NCI-H146 treated with DMSO at 0.1 percent for 48 hours (cell line): ENCODE data around the gene ETFRF1.

Experiments
- DNase-seq: peaks from one replicate; lab custom pipeline; 2025; ENCODE audit not compliant: unreplicated experiment; lab: John Stamatoyannopoulos, UW

ETFRF1 gene

DNA sequence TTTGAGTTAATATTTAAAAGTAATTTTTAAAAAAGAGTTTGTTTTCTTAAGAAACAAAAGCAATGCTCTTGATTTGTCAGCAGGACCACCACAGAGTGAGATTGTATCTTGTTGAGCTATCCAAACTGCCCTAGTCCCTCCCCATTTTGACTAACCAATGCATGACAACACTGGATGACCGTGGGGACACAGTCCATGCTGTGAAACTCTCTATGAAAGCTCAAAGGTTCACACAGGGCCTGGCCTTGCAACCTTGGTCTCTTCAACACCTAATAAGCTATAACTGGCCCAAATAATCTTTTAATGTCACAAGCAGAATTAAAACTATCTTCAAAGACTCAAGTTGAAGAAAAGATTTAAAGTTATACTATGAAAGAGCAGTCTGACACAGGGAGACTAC, 13.5 kb downstream of the ETFRF1 start:
- DNase-seq, result no peak

- no peak for DNase-seq
Measured at GRCh38 chr12:25213338-25213737, 18.3 kb downstream of the ETFRF1 start.

DNA sequence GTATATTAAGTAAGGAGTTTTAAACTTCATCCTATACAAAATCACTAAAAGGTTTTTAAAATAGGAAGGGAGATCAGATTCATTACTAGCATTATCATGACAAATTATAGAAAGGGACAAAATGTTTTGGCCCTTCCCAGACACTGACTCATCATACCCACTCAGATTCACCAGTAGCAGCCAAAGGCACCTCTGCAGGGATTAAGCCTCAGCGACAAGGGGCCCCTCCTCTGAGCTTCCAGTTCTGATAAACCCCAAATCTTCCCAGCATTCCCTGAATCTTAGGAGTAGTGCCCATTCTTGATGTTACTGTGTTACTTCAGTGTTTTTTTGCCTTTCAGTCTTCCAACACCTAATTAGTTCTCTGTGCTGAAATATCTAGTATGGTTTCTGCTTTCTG, 41.2 kb downstream of the ETFRF1 start:
- no peak for DNase-seq

DNA sequence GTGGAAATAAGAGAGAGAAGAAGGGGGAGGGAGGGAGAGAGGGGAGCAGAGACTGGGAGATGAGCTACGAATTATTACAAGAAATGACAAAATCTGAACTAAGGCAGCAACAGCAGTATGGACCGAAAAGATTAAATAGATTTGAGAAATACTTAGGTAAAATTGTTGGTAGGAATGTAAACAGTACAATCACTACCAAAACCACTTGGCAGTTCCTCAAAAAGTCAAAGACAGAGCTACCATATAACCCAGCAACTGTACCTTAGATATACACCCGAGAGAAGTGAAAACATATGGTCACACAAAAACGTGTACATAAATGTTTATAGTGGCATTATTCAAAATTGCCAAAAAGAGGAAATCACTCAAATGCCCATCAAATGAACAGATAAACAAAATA, 41.6 kb downstream of the ETFRF1 start:
- no peak for DNase-seq

GRCh38 chr12:25241167-25242020, 46.4 kb downstream of the ETFRF1 start:
- DNase-seq, result no peak

- DNase-seq, result no peak
Measured at GRCh38 chr12:25242981-25243679, 48.1 kb downstream of the ETFRF1 start.

- DNase-seq, result no peak
Measured at GRCh38 chr12:25243680-25243990, 48.6 kb downstream of the ETFRF1 start.

- DNase-seq, result no peak
Measured at GRCh38 chr12:25245491-25245890, 50.5 kb downstream of the ETFRF1 start.

GRCh38 chr12:25248137-25248536, 53.1 kb downstream of the ETFRF1 start:
- no peak for DNase-seq

DNA sequence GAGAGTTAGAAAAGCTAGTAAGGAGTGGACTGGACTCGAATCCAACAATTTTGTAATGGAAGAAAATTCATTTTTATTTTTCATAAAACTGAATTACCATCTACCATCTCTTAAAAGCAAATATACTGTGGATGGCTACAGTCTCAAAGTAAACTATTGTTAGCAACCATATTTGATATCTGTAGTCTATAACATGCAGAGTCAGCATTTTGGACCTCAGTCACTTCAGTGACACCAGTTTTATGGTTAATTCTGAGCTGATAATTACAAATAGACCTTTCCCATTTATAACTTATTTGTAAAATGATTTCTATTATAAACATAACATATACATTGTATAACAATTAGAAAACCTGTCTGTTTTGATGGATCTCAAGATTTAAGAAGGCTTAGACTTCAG, 53.7 kb downstream of the ETFRF1 start:
- no peak for DNase-seq

DNA sequence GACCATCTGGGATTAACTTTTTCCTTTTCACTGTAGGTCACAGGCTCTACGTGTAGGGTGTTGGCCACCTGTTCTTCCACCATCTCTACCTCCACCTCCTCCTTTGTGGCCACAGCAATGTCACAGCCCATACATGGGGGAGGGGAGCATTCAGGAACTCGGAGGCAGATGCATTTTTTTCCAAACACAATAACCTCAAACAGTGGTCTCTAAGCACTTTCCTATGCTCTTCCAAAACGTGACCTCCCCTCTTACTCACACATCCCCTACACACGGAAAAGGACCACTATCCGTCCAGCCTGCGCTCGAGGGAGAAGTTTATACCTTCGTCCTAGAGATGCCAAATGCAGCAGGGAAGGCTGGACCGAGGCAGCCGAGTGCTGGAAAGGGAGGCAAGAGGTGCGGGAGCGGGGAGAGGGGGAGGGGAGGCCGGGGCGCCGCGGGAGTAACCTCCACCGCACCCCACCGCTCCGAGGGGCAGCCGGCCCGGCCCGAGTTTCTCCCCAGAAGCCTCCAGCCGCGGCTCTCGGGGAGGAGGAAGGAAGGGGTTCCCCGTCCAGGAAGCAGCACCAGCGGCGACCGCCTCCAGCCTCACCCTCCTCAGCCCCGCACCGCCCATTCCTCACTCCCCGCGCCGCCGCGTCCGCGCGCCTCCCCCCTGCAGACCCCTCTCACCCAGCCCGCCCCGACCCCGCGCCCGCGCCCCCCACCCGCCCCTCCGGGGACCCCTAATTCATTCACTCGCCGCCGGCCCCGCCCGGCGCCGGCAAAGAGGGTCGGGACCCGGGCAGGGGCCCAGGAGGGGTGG, 55.1 kb downstream of the ETFRF1 start:
- peak; percentile 30 for DNase-seq

GRCh38 chr12:25250744-25251730, 56.0 kb downstream of the ETFRF1 start, which contains the start of gene KRAS:
KRAS (minus strand) TSS chr12:25250929.
- DNase-seq, result peak; percentile 88

GRCh38 chr12:25251769-25252168, 56.7 kb downstream of the ETFRF1 start:
- no peak for DNase-seq

- no peak for DNase-seq
Measured at GRCh38 chr12:25252946-25253345, 57.9 kb downstream of the ETFRF1 start.

- no peak for DNase-seq
Measured at GRCh38 chr12:25253371-25254068, 58.5 kb downstream of the ETFRF1 start.

DNA sequence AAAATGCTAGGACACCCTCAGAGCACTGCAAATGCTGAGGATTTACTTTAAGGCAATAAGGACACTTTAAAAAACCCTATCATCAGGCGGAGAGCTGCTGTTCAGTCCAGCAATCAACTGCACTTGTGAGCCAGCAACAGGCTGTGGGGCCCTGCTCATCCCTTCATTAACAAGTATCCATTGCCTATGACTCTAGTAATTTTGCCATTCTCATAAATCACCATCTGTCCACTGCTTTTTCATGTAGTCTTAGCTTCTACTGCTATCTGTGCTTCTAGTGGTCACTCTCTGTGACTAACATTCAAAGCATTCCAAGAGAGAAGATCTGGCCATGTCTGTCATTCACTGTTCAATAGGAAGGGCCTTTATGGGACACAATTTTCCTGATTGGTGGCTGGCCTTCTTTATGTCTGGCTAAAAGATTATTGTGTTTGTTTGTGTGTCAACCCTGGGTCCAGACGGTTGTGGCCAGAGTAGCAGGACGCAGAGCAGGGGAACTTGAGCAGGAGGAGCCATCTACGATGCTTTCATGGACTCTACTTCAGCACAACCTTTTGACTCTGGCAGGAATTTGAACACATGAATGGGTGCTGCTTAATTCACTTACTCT, 59.3 kb downstream of the ETFRF1 start:
- DNase-seq, result no peak
